Transverse colon (tissue), 4 donors: ENCODE data around the gene LYVE1.

Experiments
- EP300 ChIP-seq: sonication (generic); formaldehyde crosslinking; IDR thresholded peaks from one replicate; pipeline ENCODE4 v1.6.1; 2017; ENCODE audit warnings: antibody characterized with exemption, low read depth
- POLR2A ChIP-seq: fragments of 450-650 bp; IDR thresholded peaks from one replicate; pipeline ENCODE4 v1.6.1; 2016; ENCODE audit warnings: antibody characterized with exemption, mild to moderate bottlenecking, moderate library complexity
- POLR2AphosphoS5 ChIP-seq, 3 donors: sonication (generic); formaldehyde crosslinking; IDR thresholded peaks; one replicate each; pipeline ENCODE4 v1.6.1; 2016; ENCODE audit warnings: antibody characterized with exemption in 3 of 3
- TF ChIP-seq, protein P1 (sequence below), 5 experiments: fragments of 200-600 bp in 3 of 5; fragments of 450-650 bp in 2 of 5; sonication (generic) in 3 of 5; IDR thresholded peaks; 1 replicate in 2 of 5; 2 replicates in 3 of 5; pipeline ENCODE4 v1.5.1; 2016 to 2017; ENCODE audit warnings: antibody characterized with exemption in 5 of 5, inconsistent platforms in 3 of 5, mild to moderate bottlenecking in 2 of 5, moderate library complexity in 1 of 5

DNA sequence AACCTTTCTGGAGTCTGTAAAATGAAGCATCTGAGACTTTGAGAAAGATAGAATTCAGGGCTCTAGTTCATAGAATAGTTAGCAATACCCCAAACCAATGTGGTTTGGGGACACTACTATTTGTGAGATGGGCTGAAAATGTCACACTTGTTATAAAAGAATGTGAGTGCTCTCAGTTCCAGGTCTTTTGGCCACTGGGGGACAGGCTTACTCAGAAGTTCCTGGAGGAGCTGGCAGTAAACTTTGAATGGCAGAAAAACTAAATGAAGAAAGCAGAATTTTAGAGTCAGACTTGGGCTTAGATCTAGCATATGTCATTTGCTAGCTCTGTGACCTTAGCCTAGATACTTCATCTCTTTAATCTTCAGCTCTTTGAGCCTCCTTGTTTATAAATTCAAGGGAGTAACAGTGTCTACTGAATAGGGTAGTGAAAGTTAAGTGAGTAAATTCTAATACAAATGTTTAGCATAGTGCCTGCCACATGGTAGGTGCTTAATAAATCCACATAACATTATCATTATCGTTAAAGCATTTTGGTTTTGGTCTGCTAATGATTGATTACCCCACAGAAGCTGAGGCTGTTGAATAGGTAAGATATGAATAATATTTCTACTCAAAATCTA, 3.7 kb downstream of the LYVE1 start:
- TF ChIP-seq, protein P1, sequence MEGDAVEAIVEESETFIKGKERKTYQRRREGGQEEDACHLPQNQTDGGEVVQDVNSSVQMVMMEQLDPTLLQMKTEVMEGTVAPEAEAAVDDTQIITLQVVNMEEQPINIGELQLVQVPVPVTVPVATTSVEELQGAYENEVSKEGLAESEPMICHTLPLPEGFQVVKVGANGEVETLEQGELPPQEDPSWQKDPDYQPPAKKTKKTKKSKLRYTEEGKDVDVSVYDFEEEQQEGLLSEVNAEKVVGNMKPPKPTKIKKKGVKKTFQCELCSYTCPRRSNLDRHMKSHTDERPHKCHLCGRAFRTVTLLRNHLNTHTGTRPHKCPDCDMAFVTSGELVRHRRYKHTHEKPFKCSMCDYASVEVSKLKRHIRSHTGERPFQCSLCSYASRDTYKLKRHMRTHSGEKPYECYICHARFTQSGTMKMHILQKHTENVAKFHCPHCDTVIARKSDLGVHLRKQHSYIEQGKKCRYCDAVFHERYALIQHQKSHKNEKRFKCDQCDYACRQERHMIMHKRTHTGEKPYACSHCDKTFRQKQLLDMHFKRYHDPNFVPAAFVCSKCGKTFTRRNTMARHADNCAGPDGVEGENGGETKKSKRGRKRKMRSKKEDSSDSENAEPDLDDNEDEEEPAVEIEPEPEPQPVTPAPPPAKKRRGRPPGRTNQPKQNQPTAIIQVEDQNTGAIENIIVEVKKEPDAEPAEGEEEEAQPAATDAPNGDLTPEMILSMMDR (IDR thresholded peaks at IDR 0.05): no peak
- no peak for TF ChIP-seq POLR2A
- TF ChIP-seq POLR2AphosphoS5 (IDR thresholded peaks at IDR 0.05): no peak
- no peak for TF ChIP-seq EP300
